Nephron progenitor cell (in vitro differentiated cells): ENCODE measurements around the gene SHROOM3.

ENCODE experiments used
- DNase-seq: peaks from one replicate; pipeline ENCODE4 v3.0.0; 2021
- H3K27ac Mint-ChIP-seq: 2 replicates; pipeline ENCODE4 v1.8.0; 2021; ENCODE audit warnings: mild to moderate bottlenecking, moderate library complexity, mixed read lengths
- H3K27me3 Mint-ChIP-seq: 2 replicates; pipeline ENCODE4 v1.8.0; 2021; ENCODE audit warnings: mild to moderate bottlenecking, low read depth, mixed read lengths; ENCODE audit not compliant: poor library complexity
- H3K36me3 Mint-ChIP-seq: 2 replicates; pipeline ENCODE4 v1.8.0; 2021; ENCODE audit warnings: low read depth, mixed read lengths
- H3K4me1 Mint-ChIP-seq: 2 replicates; pipeline ENCODE4 v1.8.0; 2021; ENCODE audit warnings: mixed read lengths
- H3K4me3 Mint-ChIP-seq: 2 replicates; pipeline ENCODE4 v1.8.0; 2021; ENCODE audit warnings: mild to moderate bottlenecking, moderate library complexity, mixed read lengths
- H3K9me3 Mint-ChIP-seq: 2 replicates; pipeline ENCODE4 v1.8.0; 2021; ENCODE audit warnings: mild to moderate bottlenecking, moderate library complexity, mixed read lengths
- TF ChIP-seq, protein P1 (sequence below): fragments of 200-600 bp; sonication (generic); IDR thresholded peaks from 2 replicates; pipeline ENCODE4 v1.5.0; 2021; ENCODE audit warnings: antibody characterized with exemption

SHROOM3 gene

DNA sequence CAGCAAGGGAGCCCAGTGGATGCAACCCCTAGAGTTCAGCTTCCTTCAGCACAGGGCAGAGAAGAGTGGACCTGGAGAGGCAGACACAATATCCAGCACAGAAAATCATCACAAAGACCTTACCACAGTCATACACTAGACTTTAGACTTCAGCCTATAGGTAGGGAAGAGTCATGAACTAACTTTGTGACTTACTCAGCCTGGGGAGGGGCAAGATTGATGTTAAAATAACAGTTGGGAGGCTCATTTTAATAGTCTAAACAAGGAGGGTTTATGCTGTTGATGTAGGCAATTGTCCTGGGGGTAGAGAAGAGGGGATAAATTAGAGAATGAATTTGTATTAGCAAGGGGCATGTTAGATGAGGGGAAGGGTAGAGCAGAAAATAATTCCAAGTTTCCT, 338.7 kb downstream of the SHROOM3 start:
- Mint-ChIP-seq H3K4me3 (no peak overlapping the region), H3K27ac (peak overlapping the region; percentile 17), H3K36me3 (peaks cover 98% of the 10 kb centered on the region), H3K9me3 (peaks cover 37% of the 10 kb centered on the region), H3K27me3 (peaks cover 5% of the 10 kb centered on the region), H3K4me1 (peaks cover 33% of the 10 kb centered on the region)
- TF ChIP-seq, protein P1, sequence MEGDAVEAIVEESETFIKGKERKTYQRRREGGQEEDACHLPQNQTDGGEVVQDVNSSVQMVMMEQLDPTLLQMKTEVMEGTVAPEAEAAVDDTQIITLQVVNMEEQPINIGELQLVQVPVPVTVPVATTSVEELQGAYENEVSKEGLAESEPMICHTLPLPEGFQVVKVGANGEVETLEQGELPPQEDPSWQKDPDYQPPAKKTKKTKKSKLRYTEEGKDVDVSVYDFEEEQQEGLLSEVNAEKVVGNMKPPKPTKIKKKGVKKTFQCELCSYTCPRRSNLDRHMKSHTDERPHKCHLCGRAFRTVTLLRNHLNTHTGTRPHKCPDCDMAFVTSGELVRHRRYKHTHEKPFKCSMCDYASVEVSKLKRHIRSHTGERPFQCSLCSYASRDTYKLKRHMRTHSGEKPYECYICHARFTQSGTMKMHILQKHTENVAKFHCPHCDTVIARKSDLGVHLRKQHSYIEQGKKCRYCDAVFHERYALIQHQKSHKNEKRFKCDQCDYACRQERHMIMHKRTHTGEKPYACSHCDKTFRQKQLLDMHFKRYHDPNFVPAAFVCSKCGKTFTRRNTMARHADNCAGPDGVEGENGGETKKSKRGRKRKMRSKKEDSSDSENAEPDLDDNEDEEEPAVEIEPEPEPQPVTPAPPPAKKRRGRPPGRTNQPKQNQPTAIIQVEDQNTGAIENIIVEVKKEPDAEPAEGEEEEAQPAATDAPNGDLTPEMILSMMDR, result no peak
- no peak for DNase-seq

DNA sequence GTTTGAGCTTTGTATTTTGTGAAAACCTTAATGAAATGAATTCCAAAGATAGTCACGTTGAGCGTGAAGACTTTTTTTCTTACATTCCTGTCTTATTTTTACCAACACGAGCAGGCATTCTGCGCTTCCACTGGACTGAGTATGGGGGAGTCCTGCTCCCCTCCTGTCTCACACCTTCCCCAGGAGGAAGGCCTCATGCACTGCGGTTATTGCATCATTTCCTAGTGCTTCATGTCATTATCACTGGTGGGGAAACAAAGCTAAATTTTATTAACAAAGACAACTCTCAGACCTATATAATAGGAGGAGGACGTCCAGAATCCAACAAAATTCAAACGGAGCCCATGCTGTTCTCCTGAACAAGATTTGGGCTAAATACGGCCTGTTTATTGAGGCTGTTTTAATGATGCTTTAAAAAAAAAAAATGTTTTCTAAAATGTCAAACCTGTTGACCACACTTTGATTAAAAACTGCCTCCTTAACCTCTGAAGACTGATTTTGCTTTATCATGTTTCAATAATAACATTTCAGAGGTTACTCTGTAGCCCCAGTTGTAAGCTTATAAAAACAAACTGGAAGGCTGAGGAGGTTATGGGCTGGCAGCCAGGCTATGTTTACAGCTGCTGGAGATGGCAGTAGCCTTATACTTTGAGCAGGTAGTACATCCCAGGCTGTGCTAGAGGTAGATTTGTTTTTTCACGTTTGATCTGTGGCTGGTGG, 344.9 kb downstream of the SHROOM3 start:
- Mint-ChIP-seq H3K9me3 (peaks cover 25% of the 10 kb centered on the region), H3K4me1 (peaks cover 54% of the 10 kb centered on the region)

GRCh38 chr4:76780781-76781697, 346.0 kb downstream of the SHROOM3 start:
- peak overlapping the region; percentile 90 for H3K27ac Mint-ChIP-seq
- no peak overlapping the region for H3K4me3 Mint-ChIP-seq
- peaks cover 58% of the 10 kb centered on the region for H3K4me1 Mint-ChIP-seq
- H3K27me3 Mint-ChIP-seq, result no peaks in the 10 kb centered on the region
- DNase-seq, result no peak
- TF ChIP-seq, protein P1, result no peak
- H3K9me3 Mint-ChIP-seq, result peaks cover 14% of the 10 kb centered on the region
- H3K36me3 Mint-ChIP-seq, result peaks cover 94% of the 10 kb centered on the region

More for the DNA sequence above, 344.9 kb downstream of the SHROOM3 start:
- Mint-ChIP-seq H3K27ac (peak overlapping the region; percentile 97), H3K4me3 (no peak overlapping the region), H3K27me3 (no peaks in the 10 kb centered on the region), H3K36me3 (peaks cover 95% of the 10 kb centered on the region)
- TF ChIP-seq, protein P1, result no peak
- no peak for DNase-seq

GRCh38 chr4:76781698-76782595, 346.9 kb downstream of the SHROOM3 start:
- Mint-ChIP-seq H3K36me3 (peaks cover 93% of the 10 kb centered on the region), H3K27me3 (no peaks in the 10 kb centered on the region), H3K9me3 (peaks cover 8% of the 10 kb centered on the region), H3K27ac (peak overlapping the region; percentile 57), H3K4me1 (peaks cover 58% of the 10 kb centered on the region), H3K4me3 (no peak overlapping the region)
- TF ChIP-seq, protein P1, result no peak
- no peak for DNase-seq

- H3K4me3 Mint-ChIP-seq, result no peak overlapping the region
- DNase-seq, result no peak
- H3K36me3 Mint-ChIP-seq, result peaks cover 93% of the 10 kb centered on the region
- no peak overlapping the region for H3K27ac Mint-ChIP-seq
- peaks cover 51% of the 10 kb centered on the region for H3K4me1 Mint-ChIP-seq
- TF ChIP-seq, protein P1, result no peak
- no peaks in the 10 kb centered on the region for H3K27me3 Mint-ChIP-seq
- peaks cover 9% of the 10 kb centered on the region for H3K9me3 Mint-ChIP-seq
These were observed 347.8 kb downstream of the SHROOM3 start for GRCh38 chr4:76782837-76783236.
